Loucy (cell line): ENCODE measurements around the gene HSD17B12.

Experiments used
- H2AFZ ChIP-seq: fragments of 200-600 bp; sonication (generic); 2 replicates; pipeline ENCODE4 v1.6.0; 2016; ENCODE audit warnings: antibody characterized with exemption, mild to moderate bottlenecking, low read length, moderate library complexity
- H3F3A ChIP-seq: fragments of 200-600 bp; 2 replicates; pipeline ENCODE4 v1.6.0; 2016; ENCODE audit warnings: antibody characterized with exemption, low read depth, mild to moderate bottlenecking
- H3K27me3 ChIP-seq: fragments of 200-600 bp; sonication (generic); 2 replicates; pipeline ENCODE4 v1.6.1; 2014; ENCODE audit warnings: low read length, mild to moderate bottlenecking; ENCODE audit not compliant: insufficient read depth, poor library complexity, severe bottlenecking
- H3K36me3 ChIP-seq: fragments of 200-600 bp; sonication (generic); 2 replicates; pipeline ENCODE4 v1.6.1; 2016; ENCODE audit warnings: low read length; ENCODE audit not compliant: insufficient read depth
- H3K4me1 ChIP-seq: fragments of 200-600 bp; sonication (generic); 2 replicates; pipeline ENCODE4 v1.5.1; 2014; ENCODE audit warnings: low read length, mild to moderate bottlenecking; ENCODE audit not compliant: insufficient read depth, poor library complexity, severe bottlenecking
- H3K4me2 ChIP-seq: fragments of 200-600 bp; sonication (generic); 2 replicates; pipeline ENCODE4 v1.6.0; 2014; ENCODE audit warnings: antibody characterized with exemption, low read length, low read depth, mild to moderate bottlenecking; ENCODE audit not compliant: poor library complexity, severe bottlenecking
- H3K4me3 ChIP-seq: fragments of 200-600 bp; sonication (generic); 2 replicates; pipeline ENCODE4 v1.5.1; 2014; ENCODE audit warnings: low read length, mild to moderate bottlenecking, mixed read lengths; ENCODE audit not compliant: poor library complexity, severe bottlenecking
- H3K79me2 ChIP-seq: fragments of 200-600 bp; sonication (generic); 2 replicates; pipeline ENCODE4 v1.6.1; 2014; ENCODE audit warnings: low read length; ENCODE audit not compliant: insufficient read depth
- H3K9ac ChIP-seq: fragments of 200-600 bp; sonication (generic); 2 replicates; pipeline ENCODE4 v1.6.0; 2014; ENCODE audit warnings: mild to moderate bottlenecking, low read depth, low read length, moderate library complexity; ENCODE audit not compliant: poor library complexity, severe bottlenecking
- H3K9me2 ChIP-seq: fragments of 200-600 bp; sonication (generic); replicated peaks from 2 replicates; pipeline ENCODE4 v1.6.1; 2016; ENCODE audit warnings: low read depth, low read length, mixed read lengths
- H3K9me3 ChIP-seq: fragments of 200-600 bp; sonication (generic); 2 replicates; pipeline ENCODE4 v1.6.1; 2014; ENCODE audit warnings: mild to moderate bottlenecking, antibody characterized with exemption, low read length, low read depth; ENCODE audit not compliant: insufficient read depth
- H4K20me1 ChIP-seq: fragments of 200-600 bp; sonication (generic); 2 replicates; pipeline ENCODE4 v1.6.0; 2014; ENCODE audit warnings: antibody characterized with exemption, low read length, mild to moderate bottlenecking; ENCODE audit not compliant: insufficient read depth, poor library complexity, severe bottlenecking
- EZH2phosphoT487 ChIP-seq: fragments of 200-600 bp; IDR thresholded peaks from 2 replicates; pipeline ENCODE4 v1.6.1; 2018; ENCODE audit warnings: antibody characterized with exemption, mild to moderate bottlenecking, moderate library complexity, borderline replicate concordance
- TF ChIP-seq, protein P1 (sequence below): fragments of 200-600 bp; sonication (generic); conservative IDR thresholded peaks from 2 replicates; pipeline ENCODE4 v1.5.1; 2014; ENCODE audit warnings: mild to moderate bottlenecking, antibody characterized with exemption, low read length

Gene HSD17B12

DNA sequence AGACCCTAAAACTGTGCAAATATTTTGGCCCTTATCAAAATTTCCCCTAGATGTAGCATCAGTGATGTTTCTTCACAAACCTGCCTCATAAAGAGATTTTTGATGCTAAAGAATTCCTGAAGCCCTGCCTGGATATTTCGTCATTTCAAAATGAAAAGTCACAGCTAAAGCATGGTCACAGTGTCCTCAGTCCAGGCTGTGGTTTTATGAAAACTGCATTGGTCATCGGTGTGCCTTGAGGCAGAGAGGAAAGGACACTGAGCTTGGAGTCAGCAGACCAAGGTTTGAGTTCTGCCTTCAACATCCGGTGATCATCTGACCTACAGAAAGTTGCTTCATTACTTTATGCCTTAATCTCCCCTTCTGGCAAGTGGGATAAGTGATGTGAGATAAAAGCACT, 165.3 kb downstream of the HSD17B12 start:
- Histone ChIP-seq H4K20me1 (no peaks in the 10 kb centered on the region), H3F3A (no peaks in the 10 kb centered on the region), H2AFZ (no peak overlapping the region), H3K9ac (no peak overlapping the region), H3K4me2 (no peak overlapping the region), H3K36me3 (peaks cover under 1% of the 10 kb centered on the region; the same call in 1 of the 2 replicates), H3K9me2 (no peaks in the 10 kb centered on the region), H3K79me2 (no peaks in the 10 kb centered on the region), H3K9me3 (no peaks in the 10 kb centered on the region), H3K4me1 (no peaks in the 10 kb centered on the region), H3K4me3 (no peak overlapping the region), H3K27me3 (no peaks in the 10 kb centered on the region)
- TF ChIP-seq EZH2phosphoT487: no peak
- TF ChIP-seq, protein P1, sequence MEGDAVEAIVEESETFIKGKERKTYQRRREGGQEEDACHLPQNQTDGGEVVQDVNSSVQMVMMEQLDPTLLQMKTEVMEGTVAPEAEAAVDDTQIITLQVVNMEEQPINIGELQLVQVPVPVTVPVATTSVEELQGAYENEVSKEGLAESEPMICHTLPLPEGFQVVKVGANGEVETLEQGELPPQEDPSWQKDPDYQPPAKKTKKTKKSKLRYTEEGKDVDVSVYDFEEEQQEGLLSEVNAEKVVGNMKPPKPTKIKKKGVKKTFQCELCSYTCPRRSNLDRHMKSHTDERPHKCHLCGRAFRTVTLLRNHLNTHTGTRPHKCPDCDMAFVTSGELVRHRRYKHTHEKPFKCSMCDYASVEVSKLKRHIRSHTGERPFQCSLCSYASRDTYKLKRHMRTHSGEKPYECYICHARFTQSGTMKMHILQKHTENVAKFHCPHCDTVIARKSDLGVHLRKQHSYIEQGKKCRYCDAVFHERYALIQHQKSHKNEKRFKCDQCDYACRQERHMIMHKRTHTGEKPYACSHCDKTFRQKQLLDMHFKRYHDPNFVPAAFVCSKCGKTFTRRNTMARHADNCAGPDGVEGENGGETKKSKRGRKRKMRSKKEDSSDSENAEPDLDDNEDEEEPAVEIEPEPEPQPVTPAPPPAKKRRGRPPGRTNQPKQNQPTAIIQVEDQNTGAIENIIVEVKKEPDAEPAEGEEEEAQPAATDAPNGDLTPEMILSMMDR: no peak

DNA sequence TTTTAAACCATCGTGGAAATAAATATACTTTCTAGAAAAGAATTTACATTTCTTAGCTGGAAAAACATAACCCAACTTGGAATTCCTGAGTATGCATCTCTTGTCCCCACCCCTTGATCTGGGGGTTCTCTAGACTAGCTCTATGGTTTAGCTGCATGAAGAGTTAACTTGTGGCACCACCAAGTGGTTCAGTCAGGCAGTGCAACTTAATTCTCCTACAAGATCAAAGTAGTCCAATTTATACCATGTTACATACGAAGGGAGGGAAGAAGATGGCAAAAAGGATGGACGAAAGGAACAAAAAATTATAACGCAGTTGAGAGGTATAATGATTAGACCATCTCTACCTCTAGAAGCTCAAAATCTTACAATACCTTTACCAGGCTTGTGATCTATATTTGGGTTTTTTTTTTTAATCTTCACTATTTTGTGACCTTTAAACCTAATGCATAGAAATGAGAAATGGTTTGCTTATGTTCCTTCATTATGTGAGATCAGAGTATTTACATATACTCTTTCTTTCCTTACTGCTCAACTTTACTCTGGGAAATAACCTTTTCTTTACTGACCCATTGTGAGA, 171.6 kb downstream of the HSD17B12 start:
- Histone ChIP-seq H3K9me2 (no peaks in the 10 kb centered on the region), H3K4me1 (no peaks in the 10 kb centered on the region), H3K27me3 (no peaks in the 10 kb centered on the region), H3K9me3 (no peaks in the 10 kb centered on the region), H3K9ac (no peak overlapping the region), H3K36me3 (peaks cover 9% of the 10 kb centered on the region; the same call in 1 of the 2 replicates), H3K4me2 (no peak overlapping the region), H4K20me1 (no peaks in the 10 kb centered on the region), H3K79me2 (no peaks in the 10 kb centered on the region), H2AFZ (no peak overlapping the region), H3K4me3 (no peak overlapping the region), H3F3A (no peaks in the 10 kb centered on the region)
- TF ChIP-seq EZH2phosphoT487: no peak
- TF ChIP-seq, protein P1: peak; percentile 97

DNA sequence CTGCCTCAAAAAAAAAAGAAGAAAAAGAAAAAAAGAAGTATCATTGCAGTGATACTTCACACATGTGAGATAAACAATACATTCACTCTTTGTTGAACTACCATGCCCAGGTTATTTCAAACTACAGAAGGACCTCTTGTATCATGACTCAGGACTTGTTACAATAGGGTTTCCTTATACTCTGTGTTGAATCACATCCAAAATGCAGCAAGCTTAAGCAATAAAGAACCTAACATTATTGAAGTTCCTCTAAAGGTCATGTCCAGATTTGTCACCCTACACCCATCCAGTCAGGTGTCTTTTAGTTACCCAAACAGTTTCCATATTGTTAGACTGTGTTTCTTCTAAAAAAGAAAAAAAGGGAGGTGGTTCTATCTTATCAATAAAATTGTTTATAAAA, 173.2 kb downstream of the HSD17B12 start:
- Histone ChIP-seq H3K9me3 (no peaks in the 10 kb centered on the region), H3K4me3 (no peak overlapping the region), H3K36me3 (peaks cover 9% of the 10 kb centered on the region; the same call in 1 of the 2 replicates), H3F3A (no peaks in the 10 kb centered on the region), H3K4me1 (no peaks in the 10 kb centered on the region), H3K9ac (no peak overlapping the region), H2AFZ (no peak overlapping the region), H3K4me2 (no peak overlapping the region), H3K9me2 (no peaks in the 10 kb centered on the region), H3K27me3 (no peaks in the 10 kb centered on the region), H4K20me1 (no peaks in the 10 kb centered on the region), H3K79me2 (no peaks in the 10 kb centered on the region)
- TF ChIP-seq EZH2phosphoT487: no peak
- TF ChIP-seq, protein P1: no peak
